Parathyroid adenoma (tissue), 2 donors: ENCODE data around the gene TJP1.
"Not testable (repeated sequence)": the region's sequence is repeated elsewhere in the genome, so short reads cannot be mapped to it uniquely, and the experiment has no call there.

Experiments
- H2AFZ ChIP-seq: fragments of 300-600 bp; sonication (generic); one replicate; pipeline ENCODE4 v1.7.0; 2017; ENCODE audit warnings: antibody characterized with exemption, mild to moderate bottlenecking
- H3K27ac ChIP-seq: fragments of 300-600 bp; sonication (generic); one replicate; pipeline ENCODE4 v1.7.0; 2017
- H3K27me3 ChIP-seq: fragments of 300-600 bp; sonication (generic); one replicate; pipeline ENCODE4 v1.7.0; 2017; ENCODE audit warnings: low read length; ENCODE audit not compliant: control insufficient read depth, insufficient read depth
- H3K36me3 ChIP-seq: fragments of 300-600 bp; sonication (generic); one replicate; pipeline ENCODE4 v1.7.0; 2017; ENCODE audit warnings: low read length; ENCODE audit not compliant: control insufficient read depth, insufficient read depth
- H3K4me1 ChIP-seq: fragments of 300-600 bp; sonication (generic); one replicate; pipeline ENCODE4 v1.7.0; 2017; ENCODE audit warnings: control low read depth
- H3K4me2 ChIP-seq: fragments of 300-600 bp; sonication (generic); one replicate; pipeline ENCODE4 v1.7.0; 2017; ENCODE audit warnings: low read length
- H3K4me3 ChIP-seq: fragments of 300-600 bp; sonication (generic); one replicate; pipeline ENCODE4 v1.7.0; 2017; ENCODE audit warnings: low read depth, low read length
- H3K79me2 ChIP-seq: fragments of 300-600 bp; sonication (generic); one replicate; pipeline ENCODE4 v1.7.0; 2017; ENCODE audit warnings: control low read depth
- H3K9ac ChIP-seq: fragments of 300-600 bp; sonication (generic); one replicate; pipeline ENCODE4 v1.7.0; 2017; ENCODE audit warnings: mild to moderate bottlenecking
- H3K9me3 ChIP-seq: fragments of 300-600 bp; sonication (generic); one replicate; pipeline ENCODE4 v1.7.0; 2017; ENCODE audit warnings: low read length; ENCODE audit not compliant: control insufficient read depth
- CTCF ChIP-seq: fragments of 300-600 bp; sonication (generic); IDR thresholded peaks from one replicate; pipeline ENCODE4 v1.7.0; 2017; ENCODE audit warnings: antibody characterized with exemption, mild to moderate bottlenecking
- donor health status: primary hyperparathyroidism.

TJP1 gene

GRCh38 chr15:29696950-29697738 is 125.1 kb downstream of the TJP1 start:
- Histone ChIP-seq H3K36me3 (no peaks in the 10 kb centered on the region), H3K4me2 (no peak overlapping the region), H3K79me2 (no peaks in the 10 kb centered on the region), H3K9me3 (no peaks in the 10 kb centered on the region), H3K27me3 (no peaks in the 10 kb centered on the region), H3K9ac (no peak overlapping the region), H3K4me1 (no peaks in the 10 kb centered on the region), H3K27ac (no peak overlapping the region), H2AFZ (no peak overlapping the region), H3K4me3 (no peak overlapping the region)
- no peak for TF ChIP-seq CTCF

GRCh38 chr15:29696506-29696905 is 125.8 kb downstream of the TJP1 start:
- H3K36me3 ChIP-seq, H3K79me2 ChIP-seq, H3K4me2 ChIP-seq, H3K9ac ChIP-seq, H3K4me1 ChIP-seq, H2AFZ ChIP-seq, H3K27me3 ChIP-seq, H3K9me3 ChIP-seq, H3K27ac ChIP-seq, H3K4me3 ChIP-seq: not testable (repeated sequence)

- H3K9me3 ChIP-seq = no peaks in the 10 kb centered on the region
- H3K4me1 ChIP-seq = no peaks in the 10 kb centered on the region
- no peak overlapping the region for H3K9ac ChIP-seq
- no peak overlapping the region for H3K4me3 ChIP-seq
- no peaks in the 10 kb centered on the region for H3K36me3 ChIP-seq
- TF ChIP-seq CTCF = no peak
- H3K27me3 ChIP-seq = no peaks in the 10 kb centered on the region
- no peak overlapping the region for H3K4me2 ChIP-seq
- no peak overlapping the region for H3K27ac ChIP-seq
- H2AFZ ChIP-seq = no peak overlapping the region
- H3K79me2 ChIP-seq = no peaks in the 10 kb centered on the region
Observed at GRCh38 chr15:29695489-29696167, 126.6 kb downstream of the TJP1 start.

GRCh38 chr15:29693225-29693624 is 129.0 kb downstream of the TJP1 start:
- Histone ChIP-seq H3K27ac (no peak overlapping the region), H3K4me1 (no peaks in the 10 kb centered on the region), H3K9me3 (no peaks in the 10 kb centered on the region), H2AFZ (no peak overlapping the region), H3K4me2 (no peak overlapping the region), H3K27me3 (no peaks in the 10 kb centered on the region), H3K9ac (no peak overlapping the region), H3K4me3 (no peak overlapping the region), H3K79me2 (no peaks in the 10 kb centered on the region), H3K36me3 (no peaks in the 10 kb centered on the region)
- no peak for TF ChIP-seq CTCF

- Histone ChIP-seq H3K4me2 (no peak overlapping the region), H3K36me3 (no peaks in the 10 kb centered on the region), H3K4me3 (no peak overlapping the region), H2AFZ (no peak overlapping the region), H3K9ac (no peak overlapping the region), H3K27ac (no peak overlapping the region), H3K79me2 (no peaks in the 10 kb centered on the region), H3K27me3 (no peaks in the 10 kb centered on the region), H3K4me1 (no peaks in the 10 kb centered on the region), H3K9me3 (no peaks in the 10 kb centered on the region)
- TF ChIP-seq CTCF = no peak
Observed at GRCh38 chr15:29692527-29692926, 129.7 kb downstream of the TJP1 start.
